ES-I3 (cell line): Measurements from ENCODE around the gene UBASH3A.

Experiments used
- H3K36me3 ChIP-seq: 2 replicates; pipeline ENCODE4 v1.6.1; 2013; ENCODE audit warnings: mild to moderate bottlenecking, low read length, control low read depth, moderate library complexity; ENCODE audit not compliant: insufficient read depth
- H3K4me1 ChIP-seq: 2 replicates; pipeline ENCODE4 v1.6.1; 2013; ENCODE audit warnings: mild to moderate bottlenecking, control low read depth, low read length; ENCODE audit not compliant: insufficient read depth
- H3K9ac ChIP-seq: 2 replicates; pipeline ENCODE4 v1.6.1; 2013; ENCODE audit warnings: low read depth, mild to moderate bottlenecking, low read length, moderate library complexity
- H3K9me3 ChIP-seq: 2 replicates; pipeline ENCODE4 v1.6.1; 2013; ENCODE audit warnings: mild to moderate bottlenecking, low read length, moderate library complexity; ENCODE audit not compliant: control insufficient read depth, insufficient read depth

UBASH3A gene

GRCh38 chr21:42429856-42430255 lies 26.2 kb downstream of the UBASH3A start:
- H3K36me3 ChIP-seq = no peaks in the 10 kb centered on the region
- H3K9ac ChIP-seq = no peak overlapping the region
- no peaks in the 10 kb centered on the region for H3K4me1 ChIP-seq
- no peaks in the 10 kb centered on the region for H3K9me3 ChIP-seq

GRCh38 chr21:42430521-42430920 lies 26.8 kb downstream of the UBASH3A start:
- Histone ChIP-seq H3K36me3 (no peaks in the 10 kb centered on the region), H3K4me1 (no peaks in the 10 kb centered on the region), H3K9ac (no peak overlapping the region), H3K9me3 (no peaks in the 10 kb centered on the region)

DNA sequence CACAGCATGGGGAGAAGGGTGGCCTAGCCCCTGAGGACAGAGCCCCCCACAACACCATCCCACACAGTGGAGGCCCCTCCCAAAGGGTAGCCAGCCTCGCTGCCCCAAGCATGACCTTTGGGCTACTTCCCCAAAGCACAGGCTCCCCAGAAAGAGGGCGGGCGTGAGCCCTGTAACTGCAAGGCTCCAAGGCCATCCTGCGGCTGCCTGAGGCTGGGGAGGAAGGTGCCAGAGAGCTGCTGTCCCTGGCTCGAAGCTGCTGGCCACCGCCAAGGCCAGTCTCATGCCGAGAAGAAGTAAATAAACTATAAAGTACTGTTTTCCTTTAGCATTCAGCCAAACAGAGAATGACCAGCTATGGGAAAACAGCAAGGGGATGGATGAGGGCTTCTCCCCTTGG lies 27.5 kb downstream of the UBASH3A start:
- H3K9me3 ChIP-seq = no peaks in the 10 kb centered on the region
- no peaks in the 10 kb centered on the region for H3K36me3 ChIP-seq
- no peaks in the 10 kb centered on the region for H3K4me1 ChIP-seq
- H3K9ac ChIP-seq = no peak overlapping the region

GRCh38 chr21:42432695-42433094 lies 29.0 kb downstream of the UBASH3A start:
- H3K9me3 ChIP-seq = no peaks in the 10 kb centered on the region
- H3K9ac ChIP-seq = no peak overlapping the region
- H3K36me3 ChIP-seq = no peaks in the 10 kb centered on the region
- no peaks in the 10 kb centered on the region for H3K4me1 ChIP-seq

DNA sequence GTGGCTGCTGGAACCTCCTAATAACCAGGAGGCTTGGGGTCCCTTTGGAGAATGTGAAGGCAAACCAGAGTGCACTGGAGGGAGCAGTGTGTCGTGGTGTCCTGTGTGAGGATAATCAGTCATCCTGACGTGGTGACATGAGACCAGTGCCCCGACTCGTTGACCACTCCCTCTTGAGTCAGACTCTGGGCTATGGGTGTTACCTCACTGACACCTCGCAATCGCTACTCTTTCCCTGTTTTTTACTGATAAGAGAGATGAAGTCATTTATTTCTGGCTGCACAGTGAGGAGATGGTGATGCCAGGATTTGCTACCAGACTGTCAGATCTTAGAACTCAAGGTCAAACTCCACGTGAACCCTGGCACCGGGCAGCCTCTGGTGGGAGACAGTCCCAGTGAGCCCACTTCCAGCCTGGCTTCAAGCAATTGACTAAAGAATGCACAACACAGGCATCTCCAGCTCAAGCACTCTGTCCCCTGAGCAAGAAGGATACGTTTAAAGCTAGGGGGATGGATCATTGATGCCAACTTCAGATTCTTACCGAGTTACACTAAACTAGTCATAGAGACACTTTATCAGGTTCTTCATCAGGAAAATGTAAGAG lies 30.3 kb downstream of the UBASH3A start:
- H3K4me1 ChIP-seq = no peaks in the 10 kb centered on the region
- H3K36me3 ChIP-seq = no peaks in the 10 kb centered on the region
- no peak overlapping the region for H3K9ac ChIP-seq
- H3K9me3 ChIP-seq = no peaks in the 10 kb centered on the region

DNA sequence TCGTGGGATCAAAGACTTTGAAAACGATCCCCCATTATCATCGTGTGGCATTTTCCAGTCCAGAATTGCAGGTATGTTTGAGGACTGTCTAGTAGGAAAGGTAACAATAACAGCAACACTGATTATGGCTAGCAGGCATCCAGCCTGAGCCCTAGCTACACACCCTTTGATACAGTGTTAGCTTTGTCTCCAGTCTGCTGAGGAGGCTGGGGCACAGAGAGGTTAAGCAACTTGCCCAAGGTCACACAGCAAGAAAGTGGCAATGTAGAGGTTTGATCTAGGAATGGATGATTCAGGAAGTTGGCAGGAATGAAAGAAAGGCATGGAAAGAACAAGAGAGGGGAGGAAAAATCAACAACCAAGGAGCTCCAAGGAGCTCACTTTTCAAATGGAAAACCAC lies 31.2 kb downstream of the UBASH3A start:
- Histone ChIP-seq H3K4me1 (no peaks in the 10 kb centered on the region), H3K36me3 (no peaks in the 10 kb centered on the region)

GRCh38 chr21:42435401-42435800 lies 31.7 kb downstream of the UBASH3A start:
- Histone ChIP-seq H3K4me1 (no peaks in the 10 kb centered on the region), H3K9ac (no peak overlapping the region), H3K36me3 (no peaks in the 10 kb centered on the region), H3K9me3 (no peaks in the 10 kb centered on the region)

More for the DNA sequence above, 31.2 kb downstream of the UBASH3A start:
- Histone ChIP-seq H3K9ac (no peak overlapping the region), H3K9me3 (no peaks in the 10 kb centered on the region)

DNA sequence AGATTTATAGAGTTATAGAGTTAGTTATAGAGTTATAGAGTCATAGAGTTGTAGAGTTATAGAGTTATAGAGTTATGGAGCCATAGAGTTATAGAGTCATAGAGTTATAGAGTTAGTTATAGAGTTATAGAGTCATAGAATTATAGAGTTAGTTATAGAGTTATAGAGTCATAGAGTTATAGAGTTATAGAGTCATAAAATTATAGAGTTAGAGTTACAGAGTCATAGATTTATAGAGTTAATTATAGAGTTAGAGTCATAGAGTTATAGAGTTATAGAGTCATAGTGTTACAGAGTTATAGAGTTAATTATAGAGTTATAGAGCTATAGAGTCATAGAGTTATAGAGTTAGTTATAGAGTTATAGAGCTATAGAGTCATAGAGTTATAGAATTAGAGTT lies 32.1 kb downstream of the UBASH3A start:
- no peaks in the 10 kb centered on the region for H3K36me3 ChIP-seq

DNA sequence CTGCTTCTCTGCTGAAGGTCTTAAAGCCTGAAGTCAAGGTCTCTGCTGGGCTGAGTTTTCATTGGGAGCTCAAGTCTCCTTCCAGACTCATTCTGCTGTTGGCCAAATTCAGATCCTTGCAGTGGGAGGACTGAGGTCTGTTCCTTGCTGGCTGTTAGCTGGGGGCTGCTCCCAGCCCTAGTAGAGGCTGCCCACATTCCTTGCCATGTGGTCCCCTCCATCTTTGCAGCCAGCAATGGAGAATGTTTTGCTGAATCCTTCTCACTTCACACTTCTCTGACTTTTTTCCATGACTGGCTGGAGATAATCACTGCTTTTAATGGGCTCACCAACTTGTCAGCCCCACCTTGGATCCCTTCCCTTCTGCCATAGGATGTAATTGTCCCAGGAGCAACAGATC lies 33.2 kb downstream of the UBASH3A start:
- no peak overlapping the region for H3K9ac ChIP-seq
- H3K4me1 ChIP-seq = no peaks in the 10 kb centered on the region
- no peaks in the 10 kb centered on the region for H3K9me3 ChIP-seq
- H3K36me3 ChIP-seq = no peaks in the 10 kb centered on the region

More for the DNA sequence above, 32.1 kb downstream of the UBASH3A start:
- Histone ChIP-seq H3K9me3 (no peaks in the 10 kb centered on the region), H3K9ac (no peak overlapping the region), H3K4me1 (no peaks in the 10 kb centered on the region)

- Histone ChIP-seq H3K9ac (no peak overlapping the region), H3K9me3 (no peaks in the 10 kb centered on the region), H3K4me1 (no peaks in the 10 kb centered on the region), H3K36me3 (no peaks in the 10 kb centered on the region)
These were observed 34.1 kb downstream of the UBASH3A start for GRCh38 chr21:42437786-42438185.

GRCh38 chr21:42438316-42439205 lies 34.9 kb downstream of the UBASH3A start:
- Histone ChIP-seq H3K9me3 (no peaks in the 10 kb centered on the region), H3K9ac (no peak overlapping the region), H3K36me3 (no peaks in the 10 kb centered on the region), H3K4me1 (no peaks in the 10 kb centered on the region)

DNA sequence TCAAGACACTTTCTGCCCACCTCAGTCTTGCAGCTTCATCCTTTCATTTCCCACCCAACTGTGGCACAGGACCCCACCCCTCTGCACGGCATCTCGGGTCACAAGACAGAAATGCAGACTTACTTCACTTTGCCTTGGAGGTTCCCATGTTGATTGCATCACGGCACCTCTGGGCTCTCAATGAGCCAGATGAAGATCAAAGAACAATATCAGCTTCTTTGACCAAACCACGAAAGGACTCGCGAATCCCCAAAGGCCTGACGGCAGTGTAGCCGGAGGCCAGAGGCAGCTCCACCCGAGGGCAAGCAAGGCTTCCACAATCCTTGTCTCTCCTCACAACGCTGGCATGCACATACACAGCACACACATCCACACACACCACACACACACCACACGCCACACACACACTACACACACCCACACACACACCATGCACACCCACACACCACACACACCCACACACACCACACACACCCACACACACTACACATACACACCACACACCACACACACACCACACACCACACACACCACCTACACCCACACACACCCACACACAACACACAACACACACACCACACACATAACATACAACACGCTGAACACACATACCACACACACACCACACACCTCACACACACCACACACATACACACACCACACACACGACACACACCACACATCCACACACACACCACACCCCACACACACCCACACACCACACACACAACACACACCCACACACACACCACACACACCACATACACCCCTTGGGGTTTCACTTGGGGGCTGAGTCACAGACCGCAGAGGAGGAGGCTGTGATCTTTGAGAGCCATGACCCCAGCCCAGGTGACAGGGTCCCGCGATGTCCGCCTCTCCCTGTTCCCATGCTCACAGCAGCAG lies 35.8 kb downstream of the UBASH3A start:
- Histone ChIP-seq H3K4me1 (no peaks in the 10 kb centered on the region), H3K36me3 (no peaks in the 10 kb centered on the region), H3K9me3 (no peaks in the 10 kb centered on the region), H3K9ac (no peak overlapping the region)

GRCh38 chr21:42440187-42440792 lies 36.6 kb downstream of the UBASH3A start:
- no peaks in the 10 kb centered on the region for H3K9me3 ChIP-seq
- no peak overlapping the region for H3K9ac ChIP-seq
- H3K4me1 ChIP-seq = no peaks in the 10 kb centered on the region
- no peaks in the 10 kb centered on the region for H3K36me3 ChIP-seq

DNA sequence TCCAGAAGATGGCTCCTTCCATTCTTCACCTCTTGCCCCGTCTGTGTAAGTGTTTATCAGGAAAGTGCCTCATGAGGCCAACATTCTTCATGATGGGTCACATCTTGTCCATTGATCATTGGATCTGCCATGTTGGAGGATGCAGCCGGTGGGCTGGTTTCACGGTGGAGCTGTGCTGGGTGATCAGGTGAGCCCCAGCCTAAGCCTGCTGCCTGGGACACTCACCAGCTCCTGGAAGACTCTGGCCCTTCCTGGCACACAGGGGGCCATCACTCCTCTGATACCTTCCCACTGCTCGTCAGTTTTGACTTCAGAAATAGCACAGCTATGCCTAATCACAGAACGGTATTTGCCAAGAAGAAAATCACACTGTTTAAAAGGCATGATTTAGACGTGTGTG lies 38.3 kb downstream of the UBASH3A start:
- Histone ChIP-seq H3K36me3 (no peaks in the 10 kb centered on the region), H3K9me3 (no peaks in the 10 kb centered on the region), H3K9ac (no peak overlapping the region), H3K4me1 (no peaks in the 10 kb centered on the region)
